ENCODE data around the gene MCRS1. TPM values are rescaled to one million over a fixed set of nuclear protein-coding genes. Genes with fewer than 3 reads are reported as not detected.

MCRS1 gene
- total and polyA plus RNA-seq, 2 experiments from 2014 or later, result 105 to 139 TPM

- no peak for TF ChIP-seq ZNF462 (CRISPR knock-in tag; IDR thresholded peaks at IDR 0.05)
Measured at GRCh38 chr12:49604856-49605255, 36.9 kb upstream of the MCRS1 start (continued).

GRCh38 chr12:49603721-49604120 lies 35.8 kb upstream of the MCRS1 start:
- Histone ChIP-seq H2AFZ (no peak overlapping the region), H4K20me1 (replicated peaks; ENCODE audit: insufficient read depth) (no peaks in the 10 kb centered on the region), H3K27me3 (ENCODE audit: insufficient read depth) (no peaks in the 10 kb centered on the region), H3K27ac (ENCODE audit: low read depth) (no peak overlapping the region), H3F3A (replicated peaks; ENCODE audit: low read depth) (no peaks in the 10 kb centered on the region), H3K4me3 (no peak overlapping the region), H3K9me2 (ENCODE audit: insufficient read depth) (peaks cover 5% of the 10 kb centered on the region; the same call in 1 of the 2 replicates), H3K4me1 (ENCODE audit: insufficient read depth) (0 out of 2 replicates have a peak, but pooled peaks cover 4% of the 10 kb centered on the region), H3K36me3 (ENCODE audit: insufficient read depth) (no peaks in the 10 kb centered on the region), H3K79me2 (replicated peaks; ENCODE audit: insufficient read depth) (no peaks in the 10 kb centered on the region), H3K4me2 (no peak overlapping the region)
- ATAC-seq (no peak), DNase-seq (ENCODE audit: low spot score) (no peak)
- Mint-ChIP-seq H3K27me3 (ENCODE audit: insufficient read depth, low read depth, poor library complexity) (peaks cover 16% of the 10 kb centered on the region), H3K4me3 (no peak overlapping the region), H3K27ac (no peak overlapping the region), H3K36me3 (ENCODE audit: low read depth) (no peaks in the 10 kb centered on the region), H3K9me3 (no peaks in the 10 kb centered on the region), H3K4me1 (peaks cover 5% of the 10 kb centered on the region; the same call in 1 of the 3 replicates)
- TF ChIP-seq NANOG (IDR thresholded peaks at IDR 0.05; ENCODE audit: borderline replicate concordance) (no peak), ZNF462 (CRISPR knock-in tag; IDR thresholded peaks at IDR 0.05) (no peak), ETS1 (IDR thresholded peaks at IDR 0.05) (no peak), ZNF331 (CRISPR knock-in tag; IDR thresholded peaks at IDR 0.05; ENCODE audit: low read depth) (no peak), CTCF (conservative IDR thresholded peaks at IDR 0.05; ENCODE audit: low read depth in 2 of 2) (no peak), ZNF114 (CRISPR knock-in tag; IDR thresholded peaks at IDR 0.05) (no peak)
